Measurements from ENCODE around the gene MPDZ.

- no peak for TF ChIP-seq POLR2A (IDR thresholded peaks at IDR 0.05; ENCODE audit: low read length)
- TF ChIP-seq GATA1 (IDR thresholded peaks at IDR 0.05; ENCODE audit: low read depth, low read length) = no peak
Observed at GRCh38 chr9:13082796-13083195, 196.7 kb downstream of the MPDZ start.

Data from erythroblast (primary cell).